ENCODE measurements around the gene USP6NL. TPM values are rescaled to one million over a fixed set of nuclear protein-coding genes. Genes with fewer than 3 reads are reported as not detected.

USP6NL gene
- total RNA-seq, 1 donor from 2014 or later: 7.9 TPM

GRCh38 chr10:11448190-11448544 is 163.3 kb downstream of the USP6NL start:
- TF ChIP-seq, protein P1, sequence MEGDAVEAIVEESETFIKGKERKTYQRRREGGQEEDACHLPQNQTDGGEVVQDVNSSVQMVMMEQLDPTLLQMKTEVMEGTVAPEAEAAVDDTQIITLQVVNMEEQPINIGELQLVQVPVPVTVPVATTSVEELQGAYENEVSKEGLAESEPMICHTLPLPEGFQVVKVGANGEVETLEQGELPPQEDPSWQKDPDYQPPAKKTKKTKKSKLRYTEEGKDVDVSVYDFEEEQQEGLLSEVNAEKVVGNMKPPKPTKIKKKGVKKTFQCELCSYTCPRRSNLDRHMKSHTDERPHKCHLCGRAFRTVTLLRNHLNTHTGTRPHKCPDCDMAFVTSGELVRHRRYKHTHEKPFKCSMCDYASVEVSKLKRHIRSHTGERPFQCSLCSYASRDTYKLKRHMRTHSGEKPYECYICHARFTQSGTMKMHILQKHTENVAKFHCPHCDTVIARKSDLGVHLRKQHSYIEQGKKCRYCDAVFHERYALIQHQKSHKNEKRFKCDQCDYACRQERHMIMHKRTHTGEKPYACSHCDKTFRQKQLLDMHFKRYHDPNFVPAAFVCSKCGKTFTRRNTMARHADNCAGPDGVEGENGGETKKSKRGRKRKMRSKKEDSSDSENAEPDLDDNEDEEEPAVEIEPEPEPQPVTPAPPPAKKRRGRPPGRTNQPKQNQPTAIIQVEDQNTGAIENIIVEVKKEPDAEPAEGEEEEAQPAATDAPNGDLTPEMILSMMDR (IDR thresholded peaks at IDR 0.05; ENCODE audit: borderline replicate concordance): no peak
- Histone ChIP-seq H3K9me3 (replicated peaks) (no peaks in the 10 kb centered on the region), H3K36me3 (no peaks in the 10 kb centered on the region), H3K27me3 (ENCODE audit: low read depth) (peaks cover 47% of the 10 kb centered on the region), H3K27ac (replicated peaks) (no peak overlapping the region), H3K4me3 (no peak overlapping the region), H3K4me1 (no peaks in the 10 kb centered on the region)
- DNase-seq: no peak
- intact Hi-C loops (cut with micrococcal nuclease): no loop called here

- no peak overlapping the region for H3K4me3 ChIP-seq
- peaks cover 47% of the 10 kb centered on the region for H3K27me3 ChIP-seq (ENCODE audit: low read depth)
- intact Hi-C loops (cut with micrococcal nuclease): no loop called here
- no peak overlapping the region for H3K27ac ChIP-seq (replicated peaks)
- H3K36me3 ChIP-seq: no peaks in the 10 kb centered on the region
- no peaks in the 10 kb centered on the region for H3K9me3 ChIP-seq (replicated peaks)
- TF ChIP-seq, protein P1 (IDR thresholded peaks at IDR 0.05; ENCODE audit: borderline replicate concordance): no peak
- no peaks in the 10 kb centered on the region for H3K4me1 ChIP-seq
- no peak for DNase-seq
These were observed 163.9 kb downstream of the USP6NL start for GRCh38 chr10:11447586-11447985.

GRCh38 chr10:11446864-11447263 is 164.6 kb downstream of the USP6NL start:
- H3K9me3 ChIP-seq (replicated peaks): no peaks in the 10 kb centered on the region
- DNase-seq: no peak
- peaks cover 47% of the 10 kb centered on the region for H3K27me3 ChIP-seq (ENCODE audit: low read depth)
- no peaks in the 10 kb centered on the region for H3K36me3 ChIP-seq
- no peak overlapping the region for H3K27ac ChIP-seq (replicated peaks)
- intact Hi-C loops (cut with micrococcal nuclease): no loop called here
- TF ChIP-seq, protein P1 (IDR thresholded peaks at IDR 0.05; ENCODE audit: borderline replicate concordance): no peak
- H3K4me3 ChIP-seq: no peak overlapping the region
- no peaks in the 10 kb centered on the region for H3K4me1 ChIP-seq

DNA sequence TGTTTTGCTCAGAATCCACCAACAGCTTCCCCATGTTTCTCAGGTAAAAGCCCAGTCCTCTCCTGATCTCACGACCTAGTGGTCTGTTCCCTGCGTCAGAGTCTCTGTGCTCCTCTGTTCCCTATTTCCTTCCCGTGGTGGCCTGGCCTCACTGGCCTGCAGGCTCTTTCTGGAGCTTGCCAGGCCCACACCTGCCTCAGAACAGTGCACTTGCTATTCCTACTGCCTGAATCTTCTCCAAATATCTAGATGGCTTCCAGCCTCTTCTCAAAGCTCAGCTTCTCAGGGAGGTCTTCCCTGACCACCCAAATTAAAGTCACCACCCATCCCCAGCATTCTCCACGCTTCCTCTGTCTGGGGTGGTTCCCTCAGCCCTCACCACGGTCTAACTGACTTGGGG is 165.3 kb downstream of the USP6NL start:
- Histone ChIP-seq H3K27me3 (ENCODE audit: low read depth) (peaks cover 47% of the 10 kb centered on the region), H3K4me3 (no peak overlapping the region), H3K9me3 (replicated peaks) (no peaks in the 10 kb centered on the region), H3K36me3 (no peaks in the 10 kb centered on the region), H3K27ac (replicated peaks) (no peak overlapping the region), H3K4me1 (no peaks in the 10 kb centered on the region)
- DNase-seq: no peak
- TF ChIP-seq, protein P1 (IDR thresholded peaks at IDR 0.05; ENCODE audit: borderline replicate concordance): no peak
- intact Hi-C loops (cut with micrococcal nuclease): no loop called here

DNA sequence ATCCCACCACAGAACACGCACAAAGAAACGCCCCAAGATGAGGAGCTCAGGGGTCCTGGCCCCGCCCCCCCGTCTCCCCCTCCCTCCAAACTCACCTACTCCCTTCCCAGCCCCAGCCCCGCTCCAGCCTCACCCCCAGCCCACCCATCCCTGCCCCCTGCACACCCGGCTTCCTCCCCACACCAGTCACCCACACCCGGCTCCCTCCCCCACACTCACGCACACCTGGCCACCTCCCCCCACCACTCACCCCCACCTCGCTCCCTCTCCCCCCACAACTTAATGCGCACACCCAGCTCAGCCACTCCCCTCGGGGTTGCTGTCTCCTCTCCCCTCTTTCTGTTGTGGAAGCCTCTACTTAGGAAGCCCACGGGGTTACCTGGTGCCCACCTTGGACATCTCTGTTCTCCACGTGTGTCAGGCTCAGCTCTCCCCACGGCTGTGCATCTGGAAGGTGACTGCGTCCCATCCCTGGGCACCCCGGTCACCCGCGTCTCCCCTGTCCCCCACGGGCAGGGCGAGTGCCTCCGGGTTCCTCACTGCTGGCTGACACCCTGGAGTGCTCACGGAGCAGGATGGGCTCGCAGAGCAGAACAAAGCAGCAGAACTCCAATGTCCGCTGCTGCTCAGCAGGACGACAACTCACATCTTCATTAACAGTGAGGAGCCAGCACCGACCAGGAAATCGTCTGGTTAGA is 166.8 kb downstream of the USP6NL start:
- peaks cover 41% of the 10 kb centered on the region for H3K27me3 ChIP-seq (ENCODE audit: low read depth)
- DNase-seq: no peak
- no peak overlapping the region for H3K27ac ChIP-seq (replicated peaks)
- H3K9me3 ChIP-seq (replicated peaks): no peaks in the 10 kb centered on the region
- TF ChIP-seq, protein P1 (IDR thresholded peaks at IDR 0.05; ENCODE audit: borderline replicate concordance): no peak
- no peaks in the 10 kb centered on the region for H3K36me3 ChIP-seq
- no peaks in the 10 kb centered on the region for H3K4me1 ChIP-seq
- intact Hi-C loops (cut with micrococcal nuclease): no loop called here
- no peak overlapping the region for H3K4me3 ChIP-seq
